Activated CD8-positive, alpha-beta T cell treated with anti-CD3 and anti-CD28 coated beads for 36 hours (primary cell): Measurements from ENCODE around the gene SPATA7. TPM values are rescaled to one million over a fixed set of nuclear protein-coding genes. Genes with fewer than 3 reads are reported as not detected.
A peak's percentile ranks its signal among the peaks of the same experiment; 100 is the strongest.

Experiments used
- ATAC-seq: fragments of 200-7000 bp; cut with Tn5 transposase; one replicate; pipeline ENCODE4 v1.10.0; 2021; ENCODE audit warnings: mild to moderate bottlenecking, moderate library complexity
- CTCF ChIA-PET: fragments of 350-600 bp; sonication (Branson Sonifier 250); formaldehyde crosslinking; loops from one replicate; lab custom pipeline; 2021; ENCODE audit warnings: antibody characterized with exemption; lab: Charles Lee
- POLR2A ChIA-PET: fragments of 350-600 bp; sonication (Branson Sonifier 250); formaldehyde crosslinking; loops from one replicate; lab custom pipeline; 2021; ENCODE audit warnings: antibody characterized with exemption; lab: Charles Lee
- DNase-seq: peaks from one replicate; pipeline ENCODE4 v3.0.0-alpha.2; 2020
- H3K27ac Mint-ChIP-seq: one replicate; pipeline ENCODE4 v1.8.0; 2021; ENCODE audit warnings: mild to moderate bottlenecking, mixed read lengths
- H3K27me3 Mint-ChIP-seq: one replicate; pipeline ENCODE4 v1.8.0; 2021; ENCODE audit warnings: mixed read lengths
- H3K36me3 Mint-ChIP-seq: one replicate; pipeline ENCODE4 v1.8.0; 2021; ENCODE audit warnings: low read depth, mixed read lengths
- H3K4me1 Mint-ChIP-seq: one replicate; pipeline ENCODE4 v1.8.0; 2021; ENCODE audit warnings: low read depth, mixed read lengths
- H3K4me3 Mint-ChIP-seq: one replicate; pipeline ENCODE4 v1.8.0; 2021; ENCODE audit warnings: mild to moderate bottlenecking, moderate library complexity, mixed read lengths
- H3K9me3 Mint-ChIP-seq: one replicate; pipeline ENCODE4 v1.8.0; 2021; ENCODE audit warnings: mixed read lengths
- CTCF ChIP-seq: fragments of 200-600 bp; IDR thresholded peaks from one replicate; pipeline ENCODE4 v1.8.0; 2022; ENCODE audit warnings: antibody characterized with exemption, mild to moderate bottlenecking
- intact Hi-C: fragments of 100-400 bp; cut with micrococcal nuclease; formaldehyde crosslinking; loops from one replicate; pipeline ENCODE4 v1.10.0; 2022
- total RNA-seq, 2 experiments: library from RNA; stranded (reverse); gene quantifications; one replicate each; pipeline ENCODE4 v1.2.3, GENCODE V29; 2021

SPATA7 gene
- total RNA-seq: 1 to 10 TPM; 3.0 to 3.1 TPM

GRCh38 chr14:88385212-88386101 is at the start of gene SPATA7:
SPATA7 (plus strand) TSS chr14:88385657; CDS start chr14:88385819, 162 bp downstream.
- H3K27me3 Mint-ChIP-seq: no peaks in the 10 kb centered on the region
- ATAC-seq: peak; percentile 98

GRCh38 chr14:88340357-88340756 is 45.1 kb upstream of the SPATA7 start:
- H3K36me3 Mint-ChIP-seq: no peaks in the 10 kb centered on the region
- H3K4me1 Mint-ChIP-seq: no peaks in the 10 kb centered on the region
- no peak overlapping the region for H3K27ac Mint-ChIP-seq
- TF ChIP-seq CTCF: no peak
- H3K9me3 Mint-ChIP-seq: no peaks in the 10 kb centered on the region
- CTCF ChIA-PET: no interaction called here
- no peak overlapping the region for H3K4me3 Mint-ChIP-seq
- DNase-seq: no peak
- intact Hi-C loops: no loop called here
- POLR2A ChIA-PET: no interaction called here
- no peak for ATAC-seq
- H3K27me3 Mint-ChIP-seq: peaks cover 12% of the 10 kb centered on the region

More at GRCh38 chr14:88385212-88386101, at the start of gene SPATA7:
- Mint-ChIP-seq H3K4me3 (peak within 1 kb of the TSS; percentile 96), H3K36me3 (no peaks in the 10 kb centered on the region), H3K27ac (peak within 1 kb of the TSS; percentile 80), H3K9me3 (no peaks in the 10 kb centered on the region), H3K4me1 (peaks cover 15% of the 10 kb centered on the region)
- DNase-seq: peak; percentile 93
- POLR2A ChIA-PET: interaction anchor here (1.1 kb wide), 1 partner anchor 9 kb away, joined by 3 read pairs; no protein-coding TSS in a partner anchor
- CTCF ChIA-PET: interaction anchor here (0.8 to 0.9 kb wide), 2 partner anchors 8 to 214 kb away, joined by 3 read pairs; no protein-coding TSS in a partner anchor
- no peak for TF ChIP-seq CTCF
- intact Hi-C loops: no loop called here

- CTCF ChIA-PET: no interaction called here
- no peaks in the 10 kb centered on the region for H3K4me1 Mint-ChIP-seq
Observed at GRCh38 chr14:88342980-88343379, 42.5 kb upstream of the SPATA7 start.

GRCh38 chr14:88346048-88346639 is 39.3 kb upstream of the SPATA7 start:
- ChIA-PET CTCF (interaction anchor here (1.0 kb wide), 1 partner anchor 45 kb away, joined by 3 read pairs; no protein-coding TSS in a partner anchor), POLR2A (no interaction called here)
- Mint-ChIP-seq H3K9me3 (no peaks in the 10 kb centered on the region), H3K36me3 (no peaks in the 10 kb centered on the region), H3K27ac (no peak overlapping the region), H3K4me1 (no peaks in the 10 kb centered on the region), H3K4me3 (no peak overlapping the region), H3K27me3 (peaks cover 5% of the 10 kb centered on the region)
- DNase-seq (no peak), ATAC-seq (no peak)
- intact Hi-C loops: no loop called here
- no peak for TF ChIP-seq CTCF

More at GRCh38 chr14:88342980-88343379, 42.5 kb upstream of the SPATA7 start:
- no peak for DNase-seq
- intact Hi-C loops: no loop called here
- no peak overlapping the region for H3K4me3 Mint-ChIP-seq
- H3K9me3 Mint-ChIP-seq: no peaks in the 10 kb centered on the region
- H3K27me3 Mint-ChIP-seq: peaks cover 10% of the 10 kb centered on the region
- no peak overlapping the region for H3K27ac Mint-ChIP-seq
- TF ChIP-seq CTCF: no peak
- POLR2A ChIA-PET: no interaction called here
- ATAC-seq: no peak
- no peaks in the 10 kb centered on the region for H3K36me3 Mint-ChIP-seq

- peaks cover 2% of the 10 kb centered on the region for H3K27me3 Mint-ChIP-seq
- intact Hi-C loops: no loop called here
- ChIA-PET CTCF (no interaction called here), POLR2A (no interaction called here)
- H3K27ac Mint-ChIP-seq: no peak overlapping the region
- H3K36me3 Mint-ChIP-seq: no peaks in the 10 kb centered on the region
- DNase-seq (no peak), ATAC-seq (no peak)
- no peak for TF ChIP-seq CTCF
- H3K4me1 Mint-ChIP-seq: no peaks in the 10 kb centered on the region
- H3K9me3 Mint-ChIP-seq: no peaks in the 10 kb centered on the region
- no peak overlapping the region for H3K4me3 Mint-ChIP-seq
Observed at GRCh38 chr14:88348546-88348945, 36.9 kb upstream of the SPATA7 start.
